Kidney capillary endothelial cell (primary cell): ENCODE measurements around the gene OTOGL.
"Not testable (repeated sequence)": the region's sequence is repeated elsewhere in the genome, so short reads cannot be mapped to it uniquely, and the experiment has no call there.

Experiments used
- DNase-seq: peaks from one replicate; pipeline ENCODE4 v3.0.0-alpha.2; 2018; ENCODE audit warnings: low spot score

The OTOGL gene

GRCh38 chr12:80273144-80273543 is 173.8 kb downstream of the OTOGL start:
- DNase-seq = no peak

- no peak for DNase-seq
Measured at GRCh38 chr12:80277732-80278131, 178.4 kb downstream of the OTOGL start.

GRCh38 chr12:80282226-80282625 is 182.9 kb downstream of the OTOGL start:
- DNase-seq = no peak

GRCh38 chr12:80282761-80283160 is 183.4 kb downstream of the OTOGL start:
- DNase-seq = no peak

- DNase-seq = no peak
Measured at GRCh38 chr12:80291108-80291754, 191.9 kb downstream of the OTOGL start.

- DNase-seq = no peak
Measured at GRCh38 chr12:80293347-80293746, 194.0 kb downstream of the OTOGL start.

- DNase-seq = no peak
Measured at GRCh38 chr12:80293759-80294158, 194.4 kb downstream of the OTOGL start.

GRCh38 chr12:80299219-80299618 is 199.9 kb downstream of the OTOGL start:
- DNase-seq = no peak

GRCh38 chr12:80299976-80300375 is 200.6 kb downstream of the OTOGL start:
- no peak for DNase-seq

GRCh38 chr12:80307436-80307835 is 208.1 kb downstream of the OTOGL start:
- not testable (repeated sequence) for DNase-seq

- no peak for DNase-seq
Measured at GRCh38 chr12:80313209-80313608, 213.9 kb downstream of the OTOGL start.

GRCh38 chr12:80314741-80315140 is 215.4 kb downstream of the OTOGL start:
- no peak for DNase-seq

GRCh38 chr12:80316222-80316621 is 216.9 kb downstream of the OTOGL start:
- DNase-seq = no peak

GRCh38 chr12:80317307-80317706 is 218.0 kb downstream of the OTOGL start:
- no peak for DNase-seq

- no peak for DNase-seq
Measured at GRCh38 chr12:80317899-80318298, 218.6 kb downstream of the OTOGL start.

- DNase-seq = no peak
Measured at GRCh38 chr12:80320121-80320678, 220.9 kb downstream of the OTOGL start.

- DNase-seq = no peak
Measured at GRCh38 chr12:80321653-80322052, 222.3 kb downstream of the OTOGL start.

- DNase-seq = no peak
Measured at GRCh38 chr12:80325167-80325959, 226.0 kb downstream of the OTOGL start.

GRCh38 chr12:80332827-80333226 is 233.5 kb downstream of the OTOGL start:
- no peak for DNase-seq

GRCh38 chr12:80352474-80352873 is 253.1 kb downstream of the OTOGL start:
- no peak for DNase-seq

- DNase-seq = no peak
Measured at GRCh38 chr12:80353254-80353653, 253.9 kb downstream of the OTOGL start.

- peak; percentile 89 for DNase-seq
Measured at GRCh38 chr12:80356097-80356496, 256.8 kb downstream of the OTOGL start.

GRCh38 chr12:80359703-80360102 is 260.4 kb downstream of the OTOGL start:
- no peak for DNase-seq
